Fibroblast of pulmonary artery (primary cell): ENCODE results near the gene PAIP2B.

ENCODE experiments used
- DNase-seq: peaks from one replicate; pipeline ENCODE4 v3.0.0-alpha.2; 2010; ENCODE audit warnings: low read depth
- H3K4me3 ChIP-seq: replicated peaks from 2 replicates; pipeline ENCODE4 v1.5.1; 2011; ENCODE audit warnings: low read depth, mild to moderate bottlenecking, control low read depth, low read length, moderate library complexity
- CTCF ChIP-seq: IDR thresholded peaks from 2 replicates; pipeline ENCODE4 v1.5.1; 2011; ENCODE audit warnings: mild to moderate bottlenecking, control low read depth, low read length, inconsistent platforms; ENCODE audit errors: missing control alignments

The PAIP2B gene

DNA sequence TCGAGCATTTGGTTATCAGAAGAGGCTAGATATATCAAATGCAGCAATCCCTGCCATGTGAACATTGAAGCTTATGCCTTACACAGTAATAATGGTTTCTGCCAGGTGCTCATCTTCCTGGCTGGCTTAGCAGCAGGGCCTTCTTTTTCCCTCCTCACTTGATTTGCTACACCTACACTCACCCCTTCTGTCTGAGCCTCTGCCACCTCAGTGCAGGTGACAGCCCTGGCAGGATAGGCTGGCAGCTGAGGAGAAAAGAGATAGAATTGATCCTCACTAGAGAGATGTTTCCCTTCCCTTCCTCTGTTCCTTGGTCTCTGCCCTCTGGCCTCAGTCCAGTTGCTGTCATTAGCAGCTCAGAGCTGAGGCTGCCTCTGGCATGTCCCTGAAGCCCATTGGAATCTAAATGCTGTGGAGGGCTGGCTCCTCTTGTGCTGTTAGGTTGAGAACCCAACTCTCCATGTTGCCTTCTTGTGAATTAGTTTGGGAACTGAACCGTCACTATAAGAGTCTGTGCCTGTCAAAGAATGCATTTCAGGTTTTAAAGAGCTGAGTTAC is 78.3 kb downstream of the PAIP2B start:
- no peak for TF ChIP-seq CTCF
- no peak overlapping the region for H3K4me3 ChIP-seq
- no peak for DNase-seq

- no peak for DNase-seq
- H3K4me3 ChIP-seq: no peak overlapping the region
- no peak for TF ChIP-seq CTCF
These were observed 83.1 kb downstream of the PAIP2B start for GRCh38 chr2:71143782-71144181.

GRCh38 chr2:71136174-71136573 is 90.7 kb downstream of the PAIP2B start:
- DNase-seq: no peak
- no peak overlapping the region for H3K4me3 ChIP-seq
- TF ChIP-seq CTCF: no peak

- no peak overlapping the region for H3K4me3 ChIP-seq
- TF ChIP-seq CTCF: no peak
- no peak for DNase-seq
These were observed 93.3 kb downstream of the PAIP2B start for GRCh38 chr2:71133603-71134002.
